GM19372 (cell line): ENCODE measurements around the gene FAM20A.
"Not testable (repeated sequence)": the region's sequence is repeated elsewhere in the genome, so short reads cannot be mapped to it uniquely, and the experiment has no call there.

ENCODE experiments used
- ATAC-seq: cut with Tn5 transposase; IDR thresholded peaks from one replicate; pipeline ENCODE4 v1.9.1; 2021; ENCODE audit warnings: mild to moderate bottlenecking, low read depth, moderate library complexity; ENCODE audit not compliant: unreplicated experiment

FAM20A gene

GRCh38 chr17:68505951-68506350 is 95.2 kb downstream of the FAM20A start:
- ATAC-seq: no peak

- no peak for ATAC-seq
These were observed 100.1 kb downstream of the FAM20A start for GRCh38 chr17:68501074-68501473.

DNA sequence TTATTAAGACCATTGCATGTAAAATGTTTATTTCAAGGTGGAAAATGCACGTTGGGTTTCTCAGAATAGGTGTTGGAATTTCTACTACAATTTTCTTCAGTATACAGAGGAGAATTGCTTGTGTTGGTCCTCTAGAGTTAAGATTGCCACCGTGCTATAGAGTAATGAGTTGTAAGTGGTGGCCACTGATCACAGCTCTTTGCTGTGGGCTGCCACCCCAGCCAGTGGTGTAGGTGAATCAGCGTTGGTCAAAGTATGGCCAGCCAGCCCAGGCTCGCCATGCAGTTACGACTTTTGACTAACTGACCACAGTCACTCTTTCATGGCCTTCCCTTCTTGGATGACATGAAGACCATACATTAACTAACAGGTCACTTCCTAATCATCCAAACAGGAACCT is 101.6 kb downstream of the FAM20A start:
- ATAC-seq: no peak

DNA sequence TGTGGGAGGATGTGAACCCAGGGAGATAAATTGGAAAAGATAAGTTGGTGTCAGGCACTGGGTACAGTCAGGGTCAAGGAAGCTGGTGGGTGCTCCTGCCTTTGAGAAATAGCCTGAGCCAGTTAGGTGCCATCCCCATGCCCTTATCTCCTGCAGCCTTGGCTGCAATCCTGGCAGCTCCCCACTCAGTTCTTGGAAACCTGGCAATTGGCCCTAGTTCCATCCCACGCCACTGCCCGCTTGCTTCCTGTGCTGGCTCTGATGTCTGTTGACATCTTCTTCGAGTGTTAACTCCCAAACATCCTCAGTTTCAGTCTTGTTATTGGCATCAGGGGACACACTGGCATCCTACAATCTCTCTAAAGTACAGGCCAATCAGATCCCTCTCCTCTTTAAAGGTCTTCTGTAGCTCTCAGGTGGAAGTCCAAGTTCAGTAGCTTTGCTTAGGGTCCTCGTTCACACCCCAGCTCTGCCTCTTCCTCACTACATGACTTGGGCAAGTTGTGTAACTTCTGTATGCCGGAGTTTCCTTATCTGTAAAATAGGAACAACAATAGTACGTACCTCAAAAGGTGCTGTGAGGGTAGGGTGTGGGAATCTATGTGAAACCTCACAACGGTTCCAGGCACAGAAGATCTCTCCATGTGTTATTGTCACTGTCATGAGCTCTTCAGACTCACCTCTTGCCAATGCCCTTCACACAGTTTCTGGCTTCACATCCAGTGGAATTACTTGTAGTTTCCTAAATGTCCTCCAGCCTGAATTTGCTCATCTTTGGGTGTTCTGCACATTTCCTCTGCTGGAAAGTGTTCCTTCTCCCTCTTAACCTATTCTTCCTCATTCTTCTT is 102.5 kb downstream of the FAM20A start:
- ATAC-seq: peak; percentile 8

DNA sequence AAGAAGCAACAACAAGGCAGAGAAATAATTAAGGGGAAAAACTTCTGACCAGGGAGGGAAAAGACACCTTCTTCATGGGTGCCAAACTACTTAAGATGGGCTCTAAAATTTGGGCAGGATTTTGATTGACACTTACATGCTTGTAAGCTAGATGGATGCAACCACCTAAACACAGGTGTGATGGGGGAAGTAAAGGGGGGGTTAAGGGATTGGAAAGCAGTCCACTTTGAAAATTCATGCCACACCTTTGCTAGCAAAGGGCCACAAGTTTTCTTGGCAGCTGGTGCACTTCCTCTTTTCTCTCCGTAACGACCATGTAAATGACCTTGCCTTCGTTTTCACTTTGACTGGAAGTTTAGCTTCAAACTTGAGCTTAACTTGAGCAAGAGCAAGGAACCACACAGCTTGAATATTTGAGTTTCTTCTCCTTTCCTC is 103.3 kb downstream of the FAM20A start:
- peak; percentile 94 for ATAC-seq

DNA sequence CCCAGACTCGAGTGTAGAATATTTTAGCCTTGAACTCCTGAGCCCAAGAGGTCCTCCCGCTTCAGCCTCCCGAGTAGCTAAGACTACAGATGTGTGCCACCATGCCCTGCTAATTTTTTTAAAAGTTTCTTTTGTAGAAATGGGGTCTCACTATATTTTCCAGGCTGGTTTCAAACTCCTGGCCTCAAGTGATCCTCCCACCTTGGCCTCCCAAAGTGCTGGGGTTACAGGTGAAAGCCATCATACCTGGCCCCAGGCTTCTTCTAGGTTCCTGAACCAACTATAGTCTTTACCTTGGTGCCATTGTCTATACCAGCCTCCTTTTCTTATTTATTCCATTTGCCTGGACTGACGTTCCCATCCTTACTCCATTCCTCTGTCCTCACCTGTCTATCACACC is 106.1 kb downstream of the FAM20A start:
- ATAC-seq: no peak

DNA sequence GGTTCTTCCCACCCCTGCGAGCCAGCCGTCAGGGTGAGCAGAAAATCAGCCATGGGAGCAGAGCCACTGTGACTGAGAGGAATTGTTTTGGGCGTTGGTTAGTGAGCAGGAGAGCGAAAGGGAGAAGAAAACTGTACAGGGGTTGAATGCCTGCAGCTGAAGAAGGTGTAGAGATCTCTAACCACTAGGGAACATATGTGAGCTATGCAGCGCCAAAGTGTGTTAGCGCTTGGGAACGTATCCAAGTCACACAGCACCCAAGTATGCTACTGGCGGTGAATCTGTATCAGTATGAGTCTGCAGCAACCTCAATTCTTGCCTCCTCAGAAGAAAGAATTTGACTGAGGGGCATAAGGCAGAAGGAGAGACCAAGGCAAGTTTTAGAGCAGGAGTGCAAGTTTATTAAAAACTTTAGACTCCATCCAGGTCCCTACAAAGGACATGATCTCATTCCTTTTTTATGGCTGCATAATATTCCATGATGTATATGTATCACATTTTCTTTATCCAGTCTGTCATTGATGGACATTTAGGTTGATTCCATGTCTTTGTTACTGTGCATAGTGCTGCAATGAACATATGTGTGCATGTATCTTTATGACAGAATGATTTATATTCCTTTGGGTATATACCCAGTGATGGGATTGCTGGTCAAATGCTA is 108.6 kb downstream of the FAM20A start:
- not testable (repeated sequence) for ATAC-seq

GRCh38 chr17:68491381-68492231 is 109.6 kb downstream of the FAM20A start:
- ATAC-seq: no peak

DNA sequence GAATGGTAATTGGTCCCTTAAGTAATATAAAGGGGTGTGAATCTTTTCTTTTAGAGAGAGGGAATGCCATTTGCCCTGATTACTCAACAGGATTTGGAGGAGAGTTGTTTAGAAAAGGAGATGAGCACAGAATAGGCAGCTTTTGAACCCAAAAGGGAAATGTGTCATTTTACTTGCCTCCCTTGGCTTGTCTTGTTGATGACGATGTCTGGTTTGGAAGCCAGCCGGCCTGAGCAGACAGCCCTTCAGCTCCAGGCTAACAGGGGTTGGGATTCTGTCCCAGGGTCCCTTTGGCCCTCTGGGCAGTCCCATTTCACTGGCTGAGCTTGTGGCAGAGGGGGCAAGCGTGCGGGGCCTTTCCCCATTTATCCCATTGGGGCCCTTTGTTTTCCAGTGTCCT is 111.2 kb downstream of the FAM20A start:
- ATAC-seq: no peak
